ENCODE measurements around the gene FAM187B. TPM values are rescaled to one million over a fixed set of nuclear protein-coding genes. Genes with fewer than 3 reads are reported as not detected.
"Not testable (repeated sequence)": the region's sequence is repeated elsewhere in the genome, so short reads cannot be mapped to it uniquely, and the experiment has no call there.

The FAM187B gene
- total RNA-seq, 3 donors from 2014 or later, result not detected

- intact Hi-C loops (cut with DNase I, micrococcal nuclease), result no loop called here
- H3K4me3 ChIP-seq, result no peak overlapping the region
- no peaks in the 10 kb centered on the region for H3K9me3 ChIP-seq
- no peaks in the 10 kb centered on the region for H3K4me1 ChIP-seq (ENCODE audit: low read depth)
- ATAC-seq (no peak), DNase-seq (no peak)
- H3K36me3 ChIP-seq (ENCODE audit: low read depth), result no peaks in the 10 kb centered on the region
- TF ChIP-seq, protein P1, sequence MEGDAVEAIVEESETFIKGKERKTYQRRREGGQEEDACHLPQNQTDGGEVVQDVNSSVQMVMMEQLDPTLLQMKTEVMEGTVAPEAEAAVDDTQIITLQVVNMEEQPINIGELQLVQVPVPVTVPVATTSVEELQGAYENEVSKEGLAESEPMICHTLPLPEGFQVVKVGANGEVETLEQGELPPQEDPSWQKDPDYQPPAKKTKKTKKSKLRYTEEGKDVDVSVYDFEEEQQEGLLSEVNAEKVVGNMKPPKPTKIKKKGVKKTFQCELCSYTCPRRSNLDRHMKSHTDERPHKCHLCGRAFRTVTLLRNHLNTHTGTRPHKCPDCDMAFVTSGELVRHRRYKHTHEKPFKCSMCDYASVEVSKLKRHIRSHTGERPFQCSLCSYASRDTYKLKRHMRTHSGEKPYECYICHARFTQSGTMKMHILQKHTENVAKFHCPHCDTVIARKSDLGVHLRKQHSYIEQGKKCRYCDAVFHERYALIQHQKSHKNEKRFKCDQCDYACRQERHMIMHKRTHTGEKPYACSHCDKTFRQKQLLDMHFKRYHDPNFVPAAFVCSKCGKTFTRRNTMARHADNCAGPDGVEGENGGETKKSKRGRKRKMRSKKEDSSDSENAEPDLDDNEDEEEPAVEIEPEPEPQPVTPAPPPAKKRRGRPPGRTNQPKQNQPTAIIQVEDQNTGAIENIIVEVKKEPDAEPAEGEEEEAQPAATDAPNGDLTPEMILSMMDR (IDR thresholded peaks at IDR 0.05), result no peak
These were observed 12.9 kb upstream of the FAM187B start for GRCh38 chr19:35241417-35241816.

- TF ChIP-seq, protein P1 (IDR thresholded peaks at IDR 0.05), result no peak
- Histone ChIP-seq H3K9me3 (no peaks in the 10 kb centered on the region), H3K4me1 (ENCODE audit: low read depth) (no peaks in the 10 kb centered on the region), H3K4me3 (no peak overlapping the region), H3K36me3 (ENCODE audit: low read depth) (no peaks in the 10 kb centered on the region)
- DNase-seq (no peak), ATAC-seq (peak; percentile 84)
- intact Hi-C loops (cut with DNase I, micrococcal nuclease), result no loop called here
These were observed 11.8 kb upstream of the FAM187B start for GRCh38 chr19:35240327-35240726.

DNA sequence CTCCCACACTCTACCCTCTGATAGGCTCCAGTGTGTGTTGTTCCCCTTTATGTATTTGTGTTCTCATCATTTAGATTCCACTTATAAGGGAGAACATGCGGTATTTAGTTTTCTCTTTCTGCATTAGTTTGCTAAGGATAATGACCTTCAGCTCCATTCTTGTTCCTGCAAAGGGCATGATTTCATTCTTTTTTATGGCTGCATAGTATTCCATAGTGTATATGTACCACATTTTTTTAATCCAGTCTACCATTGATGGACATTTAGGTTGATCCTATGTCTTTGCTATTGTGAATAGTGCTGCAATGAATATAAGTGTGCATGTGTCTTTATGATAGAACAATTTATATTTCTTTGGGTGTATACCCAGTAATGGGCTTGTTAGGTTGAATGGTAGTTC, 11.1 kb upstream of the FAM187B start:
- H3K4me3 ChIP-seq; H3K36me3 ChIP-seq (ENCODE audit: low read depth); intact Hi-C loops (cut with DNase I, micrococcal nuclease); H3K9me3 ChIP-seq; H3K4me1 ChIP-seq (ENCODE audit: low read depth); DNase-seq; ATAC-seq: not testable (repeated sequence)

DNA sequence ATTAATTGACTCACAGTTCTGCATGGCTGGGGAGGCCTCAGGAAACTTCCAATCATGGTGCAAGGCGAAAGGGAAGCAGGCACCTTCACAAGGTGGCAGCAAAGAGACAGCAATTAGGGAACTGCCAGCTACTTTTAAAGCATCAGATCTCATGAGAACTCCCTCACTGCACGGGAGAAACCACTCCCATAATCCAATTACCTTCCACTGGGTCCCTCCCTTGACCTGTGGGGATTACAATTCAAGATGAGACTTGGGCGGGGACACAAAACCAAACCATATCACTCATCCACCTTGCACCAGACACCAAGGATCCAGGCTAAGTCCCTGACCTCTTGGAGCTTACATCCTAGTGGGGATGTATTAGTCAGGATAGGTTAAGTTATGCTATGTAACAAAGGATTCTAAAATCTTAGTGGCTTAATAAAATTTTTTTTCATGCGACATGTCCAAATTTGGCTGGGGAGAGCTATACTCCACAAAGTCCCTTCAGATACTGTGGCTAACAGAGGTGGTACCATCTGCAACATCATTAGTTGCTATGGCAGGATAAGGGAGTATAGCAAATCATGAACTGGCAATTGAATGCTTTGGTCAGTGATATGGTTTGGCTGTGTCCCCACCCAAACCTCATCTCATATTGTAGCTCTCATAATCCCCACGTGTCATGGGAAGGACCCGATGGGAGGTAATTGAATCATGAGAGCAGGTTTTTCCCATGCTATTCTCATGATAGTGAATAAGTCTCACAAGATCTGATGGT, 8.3 kb upstream of the FAM187B start:
- Histone ChIP-seq H3K4me3 (no peak overlapping the region), H3K9me3 (no peaks in the 10 kb centered on the region), H3K36me3 (ENCODE audit: low read depth) (no peaks in the 10 kb centered on the region), H3K4me1 (ENCODE audit: low read depth) (no peaks in the 10 kb centered on the region)
- ATAC-seq (peak; percentile 59), DNase-seq (peak in 1 of 3 donors; percentile 51)
- intact Hi-C loops (cut with DNase I, micrococcal nuclease), result no loop called here
- TF ChIP-seq, protein P1 (IDR thresholded peaks at IDR 0.05), result no peak

DNA sequence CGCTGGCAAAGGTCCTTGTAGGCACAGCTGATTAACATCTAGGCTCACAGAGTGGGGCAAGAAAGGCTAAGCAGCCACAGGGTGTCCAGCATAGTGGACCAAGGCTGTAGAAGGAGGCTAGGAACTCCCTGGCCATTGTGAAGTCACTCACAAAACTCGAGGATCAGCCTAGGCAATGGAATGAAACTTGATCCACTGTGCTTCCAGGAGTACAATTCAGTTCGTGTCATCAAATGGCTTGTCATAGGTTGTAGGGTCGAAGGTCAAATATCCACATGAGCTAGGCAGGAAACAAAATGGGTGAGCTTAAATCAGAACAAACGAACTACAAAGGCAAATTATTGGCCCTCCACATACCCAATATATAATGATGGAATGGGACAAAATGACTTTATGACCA, 4.4 kb upstream of the FAM187B start:
- Histone ChIP-seq H3K4me3 (no peak overlapping the region), H3K9me3 (no peaks in the 10 kb centered on the region), H3K4me1 (ENCODE audit: low read depth) (no peaks in the 10 kb centered on the region), H3K36me3 (ENCODE audit: low read depth) (no peaks in the 10 kb centered on the region)
- intact Hi-C loops (cut with DNase I, micrococcal nuclease), result no loop called here
- TF ChIP-seq, protein P1 (IDR thresholded peaks at IDR 0.05), result no peak
- ATAC-seq (peak; percentile 33), DNase-seq (no peak)

DNA sequence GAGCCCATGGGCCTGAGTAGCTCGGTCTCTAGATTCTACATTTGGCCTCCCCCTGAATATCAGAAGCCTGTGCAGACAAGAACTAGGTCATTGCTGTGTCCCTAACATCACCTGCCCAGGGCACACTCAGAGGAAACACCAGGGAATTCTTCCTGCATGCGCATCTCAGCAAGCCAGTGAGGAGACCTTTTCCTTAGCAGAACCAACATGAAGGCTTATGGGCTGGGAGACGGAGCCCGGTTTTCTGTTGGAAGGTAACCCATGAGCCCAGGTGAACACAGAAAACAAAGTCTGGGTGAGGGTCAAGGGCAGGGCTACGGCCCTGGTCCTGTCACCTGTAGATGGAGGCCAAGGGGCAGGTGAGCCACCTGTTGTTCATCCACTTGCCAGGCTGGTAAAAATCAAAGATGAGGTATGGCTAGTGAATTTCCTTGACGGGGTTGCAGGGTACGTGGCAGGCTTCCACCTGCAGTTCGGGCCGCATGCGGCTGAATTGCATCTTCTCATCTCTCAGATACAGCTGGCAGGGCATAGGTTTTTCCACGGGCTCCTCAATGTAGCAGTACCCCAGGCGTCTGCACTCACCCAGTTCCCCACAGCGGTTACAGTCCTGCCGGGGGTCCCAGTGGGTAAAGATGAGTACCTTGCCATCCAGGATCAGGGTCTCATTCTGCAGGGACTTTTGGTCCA, 3.6 kb upstream of the FAM187B start:
- intact Hi-C loops (cut with DNase I, micrococcal nuclease), result no loop called here
- TF ChIP-seq, protein P1 (IDR thresholded peaks at IDR 0.05), result no peak
- no peaks in the 10 kb centered on the region for H3K4me1 ChIP-seq (ENCODE audit: low read depth)
- DNase-seq, result no peak
- ATAC-seq, result no peak
- H3K36me3 ChIP-seq (ENCODE audit: low read depth), result no peaks in the 10 kb centered on the region
- H3K4me3 ChIP-seq, result no peak overlapping the region
- H3K9me3 ChIP-seq, result no peaks in the 10 kb centered on the region
